ENCODE data around the gene MED23. TPM values are rescaled to one million over a fixed set of nuclear protein-coding genes. Genes with fewer than 3 reads are reported as not detected.

MED23 gene
- total and polyA plus RNA-seq, 9 of the 15 experiments (the other 6 are each of a cell fraction or from before 2014, with no cell fraction given) = 13.7 to 61.2 (median 27.2) TPM

DNA sequence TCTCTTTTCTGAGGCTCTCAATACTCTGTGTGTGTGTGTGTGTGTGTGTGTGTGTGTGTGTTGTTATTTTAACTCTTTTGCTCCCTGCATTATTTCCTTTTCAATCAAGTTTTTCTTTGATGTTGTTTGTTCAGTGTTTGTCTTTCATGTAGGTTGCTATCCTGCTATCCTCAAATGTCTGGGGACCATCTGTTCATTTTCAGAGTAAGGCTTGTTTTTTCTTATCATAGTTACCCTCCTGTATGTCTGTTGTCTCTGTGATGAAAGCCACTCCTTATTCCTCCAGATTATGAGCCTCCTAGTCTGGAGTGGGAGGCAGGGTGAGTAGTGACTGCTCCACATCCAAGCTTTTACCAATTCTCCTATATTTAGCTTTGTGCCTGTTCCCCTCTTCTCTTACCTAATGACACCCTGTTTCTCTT, 18.2 kb upstream of the MED23 start (continued):
- TF ChIP-seq, protein P1, sequence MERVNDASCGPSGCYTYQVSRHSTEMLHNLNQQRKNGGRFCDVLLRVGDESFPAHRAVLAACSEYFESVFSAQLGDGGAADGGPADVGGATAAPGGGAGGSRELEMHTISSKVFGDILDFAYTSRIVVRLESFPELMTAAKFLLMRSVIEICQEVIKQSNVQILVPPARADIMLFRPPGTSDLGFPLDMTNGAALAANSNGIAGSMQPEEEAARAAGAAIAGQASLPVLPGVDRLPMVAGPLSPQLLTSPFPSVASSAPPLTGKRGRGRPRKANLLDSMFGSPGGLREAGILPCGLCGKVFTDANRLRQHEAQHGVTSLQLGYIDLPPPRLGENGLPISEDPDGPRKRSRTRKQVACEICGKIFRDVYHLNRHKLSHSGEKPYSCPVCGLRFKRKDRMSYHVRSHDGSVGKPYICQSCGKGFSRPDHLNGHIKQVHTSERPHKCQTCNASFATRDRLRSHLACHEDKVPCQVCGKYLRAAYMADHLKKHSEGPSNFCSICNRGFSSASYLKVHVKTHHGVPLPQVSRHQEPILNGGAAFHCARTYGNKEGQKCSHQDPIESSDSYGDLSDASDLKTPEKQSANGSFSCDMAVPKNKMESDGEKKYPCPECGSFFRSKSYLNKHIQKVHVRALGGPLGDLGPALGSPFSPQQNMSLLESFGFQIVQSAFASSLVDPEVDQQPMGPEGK (CRISPR knock-in tag; IDR thresholded peaks at IDR 0.05; ENCODE audit: borderline replicate concordance) = no peak
- TF ChIP-seq ZBTB7A (IDR thresholded peaks at IDR 0.05; ENCODE audit: borderline replicate concordance, control insufficient read depth, low read depth, low read length) (no peak), SNAPC5 (CRISPR knock-in tag; IDR thresholded peaks at IDR 0.05) (no peak), ZNF764 (CRISPR knock-in tag; IDR thresholded peaks at IDR 0.05; ENCODE audit: low read depth) (no peak), ESRRB (CRISPR knock-in tag; IDR thresholded peaks at IDR 0.05; ENCODE audit: borderline replicate concordance) (no peak), PHF20 (IDR thresholded peaks at IDR 0.05; ENCODE audit: partially characterized antibody) (no peak), HIVEP1 (CRISPR knock-in tag; IDR thresholded peaks at IDR 0.05) (no peak), E2F1 (CRISPR knock-in tag; IDR thresholded peaks at IDR 0.05) (no peak), HDAC1 (IDR thresholded peaks at IDR 0.05) (peak in 1 of 2 experiments; percentile 87; a peak in 2 of 4 replicates), FOXK1 (CRISPR knock-in tag; IDR thresholded peaks at IDR 0.05; ENCODE audit: borderline replicate concordance) (no peak), BRF2 (IDR thresholded peaks at IDR 0.05; ENCODE audit: borderline replicate concordance, insufficient read depth, insufficient read length) (no peak), NFYB (IDR thresholded peaks at IDR 0.05; ENCODE audit: extremely low read depth, insufficient read length) (no peak), MXD1 (CRISPR knock-in tag; IDR thresholded peaks at IDR 0.05; ENCODE audit: borderline replicate concordance, poor library complexity, severe bottlenecking) (no peak), ZNF143 (CRISPR knock-in tag; IDR thresholded peaks at IDR 0.05) (no peak), PTRF (tag; IDR thresholded peaks at IDR 0.05) (no peak), DEAF1 (CRISPR knock-in tag; IDR thresholded peaks at IDR 0.05) (no peak), HLTF (IDR thresholded peaks at IDR 0.05) (peak; percentile 90), SP2 (IDR thresholded peaks at IDR 0.05; ENCODE audit: extremely low read depth, low read depth, low read length, poor library complexity, severe bottlenecking) (no peak), FOXP1 (CRISPR knock-in tag; IDR thresholded peaks at IDR 0.05) (no peak), NFE2L1 (tag; IDR thresholded peaks at IDR 0.05; ENCODE audit: borderline replicate concordance, low read depth) (no peak), SNIP1 (IDR thresholded peaks at IDR 0.05; ENCODE audit: low read depth) (no peak)
